Measurements from ENCODE around the gene ADSS1.

Gene ADSS1

GRCh38 chr14:104704252-104704651 lies 19.8 kb upstream of the ADSS1 start:
- H3K79me2 ChIP-seq (ENCODE audit: control insufficient read depth, low read length), result no peaks in the 10 kb centered on the region
- no peak overlapping the region for H3K4me3 ChIP-seq (ENCODE audit: low read length)
- no peaks in the 10 kb centered on the region for H3K4me1 ChIP-seq (ENCODE audit: control insufficient read depth, low read length)
- H3F3A ChIP-seq (ENCODE audit: control insufficient read depth, insufficient read depth), result no peaks in the 10 kb centered on the region
- TF ChIP-seq EZH2phosphoT487 (IDR thresholded peaks at IDR 0.05; ENCODE audit: borderline replicate concordance, low read length), result no peak
- TF ChIP-seq CTCF (IDR thresholded peaks at IDR 0.05; ENCODE audit: low read depth, low read length, poor library complexity, severe bottlenecking), result no peak
- H3K9me2 ChIP-seq (replicated peaks; ENCODE audit: control insufficient read depth, low read length), result no peaks in the 10 kb centered on the region
- peaks cover 23% of the 10 kb centered on the region for H3K36me3 ChIP-seq (ENCODE audit: control insufficient read depth, low read length)
- H3K27ac ChIP-seq (ENCODE audit: low read depth, low read length), result no peak overlapping the region
- no peaks in the 10 kb centered on the region for H3K27me3 ChIP-seq (ENCODE audit: control insufficient read depth, low read length)
- no peaks in the 10 kb centered on the region for H4K20me1 ChIP-seq (ENCODE audit: control insufficient read depth, insufficient read depth, low read depth, low read length)
- H3K9me3 ChIP-seq (ENCODE audit: control insufficient read depth, insufficient read depth, low read length), result no peaks in the 10 kb centered on the region
- no peak overlapping the region for H3K4me2 ChIP-seq (ENCODE audit: low read length)

GRCh38 chr14:104705340-104706047 lies 18.5 kb upstream of the ADSS1 start:
- Histone ChIP-seq H4K20me1 (ENCODE audit: control insufficient read depth, insufficient read depth, low read depth, low read length) (no peaks in the 10 kb centered on the region), H3K4me2 (ENCODE audit: low read length) (no peak overlapping the region), H3K4me1 (ENCODE audit: control insufficient read depth, low read length) (no peaks in the 10 kb centered on the region), H3K9me2 (replicated peaks; ENCODE audit: control insufficient read depth, low read length) (no peaks in the 10 kb centered on the region), H3K27ac (ENCODE audit: low read depth, low read length) (no peak overlapping the region), H3K4me3 (ENCODE audit: low read length) (no peak overlapping the region), H3K36me3 (ENCODE audit: control insufficient read depth, low read length) (peaks cover 28% of the 10 kb centered on the region), H3K9me3 (ENCODE audit: control insufficient read depth, insufficient read depth, low read length) (no peaks in the 10 kb centered on the region), H3K79me2 (ENCODE audit: control insufficient read depth, low read length) (no peaks in the 10 kb centered on the region), H3K27me3 (ENCODE audit: control insufficient read depth, low read length) (no peaks in the 10 kb centered on the region), H3F3A (ENCODE audit: control insufficient read depth, insufficient read depth) (no peaks in the 10 kb centered on the region)
- TF ChIP-seq CTCF (IDR thresholded peaks at IDR 0.05; ENCODE audit: low read depth, low read length, poor library complexity, severe bottlenecking) (no peak), EZH2phosphoT487 (IDR thresholded peaks at IDR 0.05; ENCODE audit: borderline replicate concordance, low read length) (no peak)

- H3K27me3 ChIP-seq (ENCODE audit: control insufficient read depth, low read length), result no peaks in the 10 kb centered on the region
- H3K27ac ChIP-seq (ENCODE audit: low read depth, low read length), result no peak overlapping the region
- no peaks in the 10 kb centered on the region for H3F3A ChIP-seq (ENCODE audit: control insufficient read depth, insufficient read depth)
- H3K4me3 ChIP-seq (ENCODE audit: low read length), result no peak overlapping the region
- no peaks in the 10 kb centered on the region for H3K9me3 ChIP-seq (ENCODE audit: control insufficient read depth, insufficient read depth, low read length)
- TF ChIP-seq EZH2phosphoT487 (IDR thresholded peaks at IDR 0.05; ENCODE audit: borderline replicate concordance, low read length) (no peak), CTCF (IDR thresholded peaks at IDR 0.05; ENCODE audit: low read depth, low read length, poor library complexity, severe bottlenecking) (no peak)
- H3K4me2 ChIP-seq (ENCODE audit: low read length), result no peak overlapping the region
- no peaks in the 10 kb centered on the region for H4K20me1 ChIP-seq (ENCODE audit: control insufficient read depth, insufficient read depth, low read depth, low read length)
- H3K36me3 ChIP-seq (ENCODE audit: control insufficient read depth, low read length), result peaks cover 26% of the 10 kb centered on the region
- no peaks in the 10 kb centered on the region for H3K9me2 ChIP-seq (replicated peaks; ENCODE audit: control insufficient read depth, low read length)
- H3K4me1 ChIP-seq (ENCODE audit: control insufficient read depth, low read length), result no peaks in the 10 kb centered on the region
- H3K79me2 ChIP-seq (ENCODE audit: control insufficient read depth, low read length), result no peaks in the 10 kb centered on the region
Observed at GRCh38 chr14:104706733-104707607, 17.1 kb upstream of the ADSS1 start.
